Neural progenitor cell (in vitro differentiated cells): ENCODE results near the gene SPEN. TPM values are rescaled to one million over a fixed set of nuclear protein-coding genes. Genes with fewer than 3 reads are reported as not detected.

Source experiments
- DNase-seq: peaks from one replicate; pipeline ENCODE4 v3.0.0-alpha.2; 2016; ENCODE audit warnings: low spot score
- H2AFZ ChIP-seq: fragments of 200-600 bp; sonication (generic); replicated peaks from 2 replicates; pipeline ENCODE4 v1.6.1; 2016; ENCODE audit warnings: antibody characterized with exemption
- H3F3A ChIP-seq: fragments of 200-600 bp; sonication (generic); 2 replicates; pipeline ENCODE4 v1.6.1; 2016; ENCODE audit warnings: antibody characterized with exemption, low read depth
- H3K27ac ChIP-seq: fragments of 200-600 bp; sonication (generic); 2 replicates; pipeline ENCODE4 v1.5.1; 2016; ENCODE audit warnings: mild to moderate bottlenecking
- H3K27me3 ChIP-seq: fragments of 200-600 bp; sonication (generic); 2 replicates; pipeline ENCODE4 v1.6.1; 2016; ENCODE audit warnings: mild to moderate bottlenecking, moderate library complexity
- H3K36me3 ChIP-seq: fragments of 200-600 bp; sonication (generic); 2 replicates; pipeline ENCODE4 v1.5.1; 2016
- H3K4me1 ChIP-seq: fragments of 200-600 bp; sonication (generic); 2 replicates; pipeline ENCODE4 v1.6.1; 2016; ENCODE audit warnings: mixed run types
- H3K4me2 ChIP-seq: fragments of 200-600 bp; sonication (generic); 2 replicates; pipeline ENCODE4 v1.6.1; 2016
- H3K4me3 ChIP-seq: fragments of 200-600 bp; sonication (generic); 2 replicates; pipeline ENCODE4 v1.5.1; 2016
- H3K79me2 ChIP-seq: fragments of 200-600 bp; sonication (generic); 2 replicates; pipeline ENCODE4 v1.6.1; 2016; ENCODE audit warnings: low read depth
- H3K9ac ChIP-seq: fragments of 200-600 bp; sonication (generic); 2 replicates; pipeline ENCODE4 v1.6.1; 2016
- H3K9me3 ChIP-seq: fragments of 200-600 bp; sonication (generic); 2 replicates; pipeline ENCODE4 v1.5.1; 2016; ENCODE audit warnings: low read depth
- H4K20me1 ChIP-seq: fragments of 200-600 bp; sonication (generic); 2 replicates; pipeline ENCODE4 v1.6.1; 2016; ENCODE audit warnings: low read depth
- H3K27ac Mint-ChIP-seq: 3 replicates; pipeline ENCODE4 v1.8.0; 2021; ENCODE audit warnings: mixed read lengths
- H3K27me3 Mint-ChIP-seq: 2 replicates; pipeline ENCODE4 v1.8.0; 2022; ENCODE audit warnings: low read depth, mild to moderate bottlenecking, inconsistent platforms, moderate library complexity, mixed read lengths; ENCODE audit not compliant: insufficient read depth
- H3K36me3 Mint-ChIP-seq: 3 replicates; pipeline ENCODE4 v1.8.0; 2021; ENCODE audit warnings: mixed read lengths
- H3K4me1 Mint-ChIP-seq: 3 replicates; pipeline ENCODE4 v1.8.0; 2021; ENCODE audit warnings: mixed read lengths
- H3K4me3 Mint-ChIP-seq: 3 replicates; pipeline ENCODE4 v1.8.0; 2021; ENCODE audit warnings: mild to moderate bottlenecking, moderate library complexity, mixed read lengths
- H3K9me3 Mint-ChIP-seq: 3 replicates; pipeline ENCODE4 v1.8.0; 2020; ENCODE audit warnings: mixed read lengths
- EZH2 ChIP-seq: fragments of 200-600 bp; sonication (generic); IDR thresholded peaks from 2 replicates; pipeline ENCODE4 v1.6.1; 2017; ENCODE audit warnings: antibody characterized with exemption, mild to moderate bottlenecking, moderate library complexity
- EZH2phosphoT487 ChIP-seq: fragments of 200-600 bp; sonication (generic); IDR thresholded peaks from 2 replicates; pipeline ENCODE4 v1.6.1; 2017; ENCODE audit warnings: antibody characterized with exemption
- small RNA-seq: library from RNA; depleted of rRNA; stranded (forward); fragments of <200 nt; gene quantifications from one replicate; pipeline ENCODE3, GENCODE V24; 2015
- total RNA-seq: library from RNA; depleted of rRNA; stranded (reverse); fragments of >200 nt; gene quantifications from 2 replicates; pipeline ENCODE4 v1.2.3, GENCODE V29; 2015; ENCODE audit warnings: low replicate concordance
- TF ChIP-seq, protein P1 (sequence below): fragments of 200-600 bp; sonication (generic); IDR thresholded peaks from 2 replicates; pipeline ENCODE4 v1.5.1; 2017; ENCODE audit warnings: antibody characterized with exemption, mild to moderate bottlenecking

Gene SPEN
- total RNA-seq, 1 donor from 2014 or later = 59.6 TPM

DNA sequence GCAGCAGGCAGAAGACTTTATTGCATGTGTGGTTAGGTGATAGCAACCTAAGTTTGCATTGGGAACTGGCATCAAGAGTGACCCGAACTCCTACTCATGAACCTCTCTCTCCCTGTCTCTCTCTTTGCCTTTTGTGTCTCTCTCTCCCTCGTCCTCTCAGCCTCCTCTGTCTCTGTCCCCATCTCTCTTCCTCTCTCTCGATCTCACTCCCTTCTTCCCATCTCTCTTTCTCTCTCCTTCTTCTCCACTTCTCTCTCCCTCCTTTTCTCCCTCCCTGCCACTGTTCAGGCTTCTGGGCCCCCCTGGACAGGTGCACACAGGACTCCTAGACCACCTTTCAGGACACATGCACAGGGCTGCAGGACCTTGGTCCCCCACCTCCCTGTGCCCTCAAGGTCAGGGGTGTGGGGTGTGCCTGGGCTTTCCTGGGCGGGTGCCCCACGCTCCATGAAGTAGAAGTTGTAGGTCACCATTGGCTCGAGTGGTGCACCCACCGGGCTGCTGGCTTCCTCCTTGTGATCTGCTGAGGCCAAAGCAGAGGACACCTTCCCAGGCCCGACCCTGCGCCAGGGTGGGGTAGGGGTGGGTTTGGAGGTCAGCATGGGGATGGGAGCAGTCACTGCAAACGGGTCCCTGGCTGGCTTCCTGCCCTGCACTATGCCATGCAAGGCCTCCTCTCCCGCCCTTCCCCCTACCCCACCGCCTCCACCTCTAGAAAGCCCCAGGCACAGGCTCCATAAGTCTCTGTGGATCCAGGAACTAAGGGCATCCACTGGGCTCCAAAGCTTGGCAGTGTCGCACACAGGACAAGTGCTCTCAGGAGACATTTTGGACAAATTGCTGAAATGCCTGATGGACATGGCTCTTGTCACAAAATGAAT is 141.6 kb downstream of the SPEN start:
- H4K20me1 ChIP-seq = no peaks in the 10 kb centered on the region
- H3K27me3 ChIP-seq = no peaks in the 10 kb centered on the region
- H3K4me1 ChIP-seq = no peaks in the 10 kb centered on the region
- Mint-ChIP-seq H3K4me1 (peaks cover 9% of the 10 kb centered on the region), H3K9me3 (no peaks in the 10 kb centered on the region), H3K27me3 (peaks cover 12% of the 10 kb centered on the region), H3K4me3 (no peak overlapping the region), H3K36me3 (no peaks in the 10 kb centered on the region), H3K27ac (no peak overlapping the region)
- no peaks in the 10 kb centered on the region for H3F3A ChIP-seq
- H3K36me3 ChIP-seq = no peaks in the 10 kb centered on the region
- TF ChIP-seq, protein P1, sequence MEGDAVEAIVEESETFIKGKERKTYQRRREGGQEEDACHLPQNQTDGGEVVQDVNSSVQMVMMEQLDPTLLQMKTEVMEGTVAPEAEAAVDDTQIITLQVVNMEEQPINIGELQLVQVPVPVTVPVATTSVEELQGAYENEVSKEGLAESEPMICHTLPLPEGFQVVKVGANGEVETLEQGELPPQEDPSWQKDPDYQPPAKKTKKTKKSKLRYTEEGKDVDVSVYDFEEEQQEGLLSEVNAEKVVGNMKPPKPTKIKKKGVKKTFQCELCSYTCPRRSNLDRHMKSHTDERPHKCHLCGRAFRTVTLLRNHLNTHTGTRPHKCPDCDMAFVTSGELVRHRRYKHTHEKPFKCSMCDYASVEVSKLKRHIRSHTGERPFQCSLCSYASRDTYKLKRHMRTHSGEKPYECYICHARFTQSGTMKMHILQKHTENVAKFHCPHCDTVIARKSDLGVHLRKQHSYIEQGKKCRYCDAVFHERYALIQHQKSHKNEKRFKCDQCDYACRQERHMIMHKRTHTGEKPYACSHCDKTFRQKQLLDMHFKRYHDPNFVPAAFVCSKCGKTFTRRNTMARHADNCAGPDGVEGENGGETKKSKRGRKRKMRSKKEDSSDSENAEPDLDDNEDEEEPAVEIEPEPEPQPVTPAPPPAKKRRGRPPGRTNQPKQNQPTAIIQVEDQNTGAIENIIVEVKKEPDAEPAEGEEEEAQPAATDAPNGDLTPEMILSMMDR = no peak
- TF ChIP-seq EZH2phosphoT487 = no peak
- TF ChIP-seq EZH2 = no peak
- H3K4me3 ChIP-seq = no peak overlapping the region
- no peak overlapping the region for H3K27ac ChIP-seq
- no peak overlapping the region for H2AFZ ChIP-seq
- no peak overlapping the region for H3K4me2 ChIP-seq
- H3K9me3 ChIP-seq = no peaks in the 10 kb centered on the region
- no peak overlapping the region for H3K9ac ChIP-seq
- no peak for DNase-seq
- H3K79me2 ChIP-seq = no peaks in the 10 kb centered on the region

DNA sequence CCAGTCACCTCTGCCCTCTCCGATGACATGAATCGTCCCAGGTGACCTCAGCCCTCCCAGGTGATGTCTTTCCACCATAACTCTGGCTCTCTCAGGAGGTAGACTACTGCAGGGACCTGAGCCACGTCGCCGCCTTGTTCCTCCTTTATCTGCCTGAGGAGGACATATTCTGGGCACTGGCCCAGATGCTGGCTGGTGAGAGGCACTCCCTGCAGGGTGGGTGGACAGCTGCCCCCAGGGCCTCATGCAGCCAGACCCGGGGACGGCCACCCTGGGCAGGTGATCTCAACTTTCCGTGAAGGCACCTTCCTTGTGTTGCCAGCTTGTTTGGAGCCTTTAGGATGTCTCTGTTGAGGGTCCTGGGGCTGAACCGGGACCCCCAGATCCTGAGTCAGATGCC is 142.3 kb downstream of the SPEN start:
- Histone ChIP-seq H3K27me3 (no peaks in the 10 kb centered on the region), H3F3A (no peaks in the 10 kb centered on the region), H4K20me1 (no peaks in the 10 kb centered on the region), H3K4me2 (no peak overlapping the region), H3K79me2 (no peaks in the 10 kb centered on the region), H3K9me3 (no peaks in the 10 kb centered on the region), H3K4me3 (no peak overlapping the region), H3K36me3 (no peaks in the 10 kb centered on the region), H3K27ac (no peak overlapping the region), H3K4me1 (no peaks in the 10 kb centered on the region), H2AFZ (no peak overlapping the region), H3K9ac (no peak overlapping the region)
- Mint-ChIP-seq H3K9me3 (no peaks in the 10 kb centered on the region), H3K27me3 (peaks cover 12% of the 10 kb centered on the region), H3K36me3 (no peaks in the 10 kb centered on the region), H3K4me1 (peaks cover 9% of the 10 kb centered on the region), H3K27ac (no peak overlapping the region), H3K4me3 (no peak overlapping the region)
- no peak for DNase-seq
- TF ChIP-seq, protein P1 = no peak

Small RNA genes lying within 50 kb of the gene (small RNA-seq; reads per million reads assigned to genes)
- not detected for gene AL034555.1
- not detected for gene AL355994.1
- not detected for gene AL355994.5

Other genes starting within 250 kb of the SPEN start
- 23.3 and 23.8 TPM in 2 replicates for gene DDI2, start 230.2 kb upstream of the SPEN start, total RNA-seq
- gene PLEKHM2, start 163.4 kb upstream of the SPEN start, total RNA-seq = 16.7 and 42.2 TPM in 2 replicates
- gene SLC25A34, start 111.4 kb upstream of the SPEN start, total RNA-seq = 0.34 and 2.2 TPM in 2 replicates
- 0.56 TPM in 1 of 2 replicates, not detected in the other for gene TMEM82, start 105.2 kb upstream of the SPEN start, total RNA-seq
- gene FBLIM1, start 88.9 kb upstream of the SPEN start, total RNA-seq = 4.7 and 13.0 TPM in 2 replicates
- gene UQCRHL, start 40.1 kb upstream of the SPEN start, total RNA-seq = 2.8 and 4.8 TPM in 2 replicates
- gene ZBTB17, start 128.4 kb downstream of the SPEN start, total RNA-seq = 19.5 and 34.0 TPM in 2 replicates
- not detected in 2 replicates for gene SRARP, start 156.5 kb downstream of the SPEN start, total RNA-seq
- not detected in 2 replicates for gene HSPB7, start 170.3 kb downstream of the SPEN start, total RNA-seq
- not detected in 2 replicates for gene CLCNKA, start 174.3 kb downstream of the SPEN start, total RNA-seq
- 0.97 and 2.7 TPM in 2 replicates for gene CLCNKB, start 196.1 kb downstream of the SPEN start, total RNA-seq
- gene FAM131C, start 225.9 kb downstream of the SPEN start, total RNA-seq = 0.13 and 2.6 TPM in 2 replicates